ENCODE measurements around the gene REXO4. TPM values are rescaled to one million over a fixed set of nuclear protein-coding genes. Genes with fewer than 3 reads are reported as not detected.

The REXO4 gene
- total and polyA plus RNA-seq, 2 of the 13 experiments (the other 11 are each of a cell fraction or from before 2014, with no cell fraction given) = 18.5 to 30.4 TPM

DNA sequence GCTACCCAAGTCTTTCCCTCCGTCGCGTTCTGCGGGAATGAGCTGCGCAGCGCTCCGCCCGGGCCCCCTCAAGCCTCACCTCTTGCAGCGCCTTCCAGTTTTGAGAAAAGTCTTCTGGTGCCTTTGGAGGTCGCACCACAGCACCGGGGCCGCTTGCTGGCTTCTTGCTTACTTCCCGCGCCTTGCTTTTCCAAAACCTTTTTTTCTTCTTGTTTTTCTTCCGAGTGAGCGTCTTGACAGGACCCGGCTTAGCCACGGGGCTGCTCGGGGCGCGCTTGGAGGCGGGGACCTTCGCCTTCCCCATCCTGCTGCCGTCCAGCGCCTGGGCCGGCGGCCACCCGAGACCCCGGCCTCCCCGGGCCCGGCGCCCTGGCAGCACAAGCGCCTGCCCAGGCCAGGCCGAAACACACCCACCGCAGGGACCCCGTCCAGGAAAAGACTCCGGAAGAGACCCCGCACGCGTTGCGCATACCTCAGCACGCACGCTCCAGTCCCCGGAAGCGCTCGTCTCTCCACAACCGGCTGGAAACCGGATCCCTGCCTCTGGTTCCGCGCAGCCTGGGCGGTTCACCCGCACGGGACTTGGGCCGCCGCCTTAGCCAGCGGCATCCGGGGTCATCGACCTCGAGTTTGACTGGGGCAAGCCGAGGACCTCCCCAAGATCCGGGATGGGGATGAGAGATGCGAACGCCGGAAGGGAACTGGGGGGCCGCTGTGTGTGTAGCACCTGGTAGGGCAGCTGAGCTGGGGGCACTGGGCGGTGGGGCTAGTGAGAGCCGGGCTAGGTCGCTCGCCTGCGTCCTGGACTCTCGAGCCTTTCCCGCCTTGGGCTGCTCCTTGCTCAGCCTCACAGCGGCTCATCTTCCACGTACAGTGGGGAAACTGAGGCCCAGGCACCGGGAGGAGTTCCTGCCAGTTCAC, at the start of gene REXO4 (continued):
- TF ChIP-seq, protein P1, sequence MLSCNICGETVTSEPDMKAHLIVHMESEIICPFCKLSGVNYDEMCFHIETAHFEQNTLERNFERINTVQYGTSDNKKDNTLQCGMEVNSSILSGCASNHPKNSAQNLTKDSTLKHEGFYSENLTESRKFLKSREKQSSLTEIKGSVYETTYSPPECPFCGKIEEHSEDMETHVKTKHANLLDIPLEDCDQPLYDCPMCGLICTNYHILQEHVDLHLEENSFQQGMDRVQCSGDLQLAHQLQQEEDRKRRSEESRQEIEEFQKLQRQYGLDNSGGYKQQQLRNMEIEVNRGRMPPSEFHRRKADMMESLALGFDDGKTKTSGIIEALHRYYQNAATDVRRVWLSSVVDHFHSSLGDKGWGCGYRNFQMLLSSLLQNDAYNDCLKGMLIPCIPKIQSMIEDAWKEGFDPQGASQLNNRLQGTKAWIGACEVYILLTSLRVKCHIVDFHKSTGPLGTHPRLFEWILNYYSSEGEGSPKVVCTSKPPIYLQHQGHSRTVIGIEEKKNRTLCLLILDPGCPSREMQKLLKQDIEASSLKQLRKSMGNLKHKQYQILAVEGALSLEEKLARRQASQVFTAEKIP (CRISPR knock-in tag; IDR thresholded peaks at IDR 0.05; ENCODE audit: borderline replicate concordance) = no peak
- TF ChIP-seq FOXO1 (CRISPR knock-in tag; IDR thresholded peaks at IDR 0.05) (peak; percentile 69), BRD4 (CRISPR knock-in tag; IDR thresholded peaks at IDR 0.05) (peak; percentile 52; the same call in 1 of the 2 replicates), KLF11 (CRISPR knock-in tag; IDR thresholded peaks at IDR 0.05) (0 out of 2 replicates have a peak, but pooled peaks have one; percentile 18), ATF7-NPFF (CRISPR knock-in tag; IDR thresholded peaks at IDR 0.05; ENCODE audit: low read depth) (0 out of 2 replicates have a peak, but pooled peaks have one; percentile 52), NKX3-1 (CRISPR knock-in tag; IDR thresholded peaks at IDR 0.05) (no peak), POGZ (CRISPR knock-in tag; IDR thresholded peaks at IDR 0.05) (peak; percentile 75; the same call in 1 of the 2 replicates), HOXA5 (CRISPR knock-in tag; IDR thresholded peaks at IDR 0.05) (peak; percentile 71; the same call in 1 of the 2 replicates), ONECUT2 (CRISPR knock-in tag; IDR thresholded peaks at IDR 0.05) (no peak), ELF3 (CRISPR knock-in tag; IDR thresholded peaks at IDR 0.05) (peak; percentile 54; the same call in 1 of the 2 replicates), CBX1 (IDR thresholded peaks at IDR 0.05; ENCODE audit: low read depth) (peak; percentile 95), FLYWCH1 (CRISPR knock-in tag; IDR thresholded peaks at IDR 0.05) (0 out of 2 replicates have a peak, but pooled peaks have one; percentile 61), NCOA2 (CRISPR knock-in tag; IDR thresholded peaks at IDR 0.05) (peak; percentile 62), ZNF788 (CRISPR knock-in tag; IDR thresholded peaks at IDR 0.05; ENCODE audit: borderline replicate concordance) (peak; percentile 98), ZNF234 (CRISPR knock-in tag; conservative IDR thresholded peaks at IDR 0.05) (peak; percentile 96), EZH2 (conservative IDR thresholded peaks at IDR 0.05; ENCODE audit: low read depth, low read length) (no peak), ZNF160 (CRISPR knock-in tag; IDR thresholded peaks at IDR 0.05) (0 out of 2 replicates have a peak, but pooled peaks have one; percentile 80)
- TF ChIP-seq, protein P2, sequence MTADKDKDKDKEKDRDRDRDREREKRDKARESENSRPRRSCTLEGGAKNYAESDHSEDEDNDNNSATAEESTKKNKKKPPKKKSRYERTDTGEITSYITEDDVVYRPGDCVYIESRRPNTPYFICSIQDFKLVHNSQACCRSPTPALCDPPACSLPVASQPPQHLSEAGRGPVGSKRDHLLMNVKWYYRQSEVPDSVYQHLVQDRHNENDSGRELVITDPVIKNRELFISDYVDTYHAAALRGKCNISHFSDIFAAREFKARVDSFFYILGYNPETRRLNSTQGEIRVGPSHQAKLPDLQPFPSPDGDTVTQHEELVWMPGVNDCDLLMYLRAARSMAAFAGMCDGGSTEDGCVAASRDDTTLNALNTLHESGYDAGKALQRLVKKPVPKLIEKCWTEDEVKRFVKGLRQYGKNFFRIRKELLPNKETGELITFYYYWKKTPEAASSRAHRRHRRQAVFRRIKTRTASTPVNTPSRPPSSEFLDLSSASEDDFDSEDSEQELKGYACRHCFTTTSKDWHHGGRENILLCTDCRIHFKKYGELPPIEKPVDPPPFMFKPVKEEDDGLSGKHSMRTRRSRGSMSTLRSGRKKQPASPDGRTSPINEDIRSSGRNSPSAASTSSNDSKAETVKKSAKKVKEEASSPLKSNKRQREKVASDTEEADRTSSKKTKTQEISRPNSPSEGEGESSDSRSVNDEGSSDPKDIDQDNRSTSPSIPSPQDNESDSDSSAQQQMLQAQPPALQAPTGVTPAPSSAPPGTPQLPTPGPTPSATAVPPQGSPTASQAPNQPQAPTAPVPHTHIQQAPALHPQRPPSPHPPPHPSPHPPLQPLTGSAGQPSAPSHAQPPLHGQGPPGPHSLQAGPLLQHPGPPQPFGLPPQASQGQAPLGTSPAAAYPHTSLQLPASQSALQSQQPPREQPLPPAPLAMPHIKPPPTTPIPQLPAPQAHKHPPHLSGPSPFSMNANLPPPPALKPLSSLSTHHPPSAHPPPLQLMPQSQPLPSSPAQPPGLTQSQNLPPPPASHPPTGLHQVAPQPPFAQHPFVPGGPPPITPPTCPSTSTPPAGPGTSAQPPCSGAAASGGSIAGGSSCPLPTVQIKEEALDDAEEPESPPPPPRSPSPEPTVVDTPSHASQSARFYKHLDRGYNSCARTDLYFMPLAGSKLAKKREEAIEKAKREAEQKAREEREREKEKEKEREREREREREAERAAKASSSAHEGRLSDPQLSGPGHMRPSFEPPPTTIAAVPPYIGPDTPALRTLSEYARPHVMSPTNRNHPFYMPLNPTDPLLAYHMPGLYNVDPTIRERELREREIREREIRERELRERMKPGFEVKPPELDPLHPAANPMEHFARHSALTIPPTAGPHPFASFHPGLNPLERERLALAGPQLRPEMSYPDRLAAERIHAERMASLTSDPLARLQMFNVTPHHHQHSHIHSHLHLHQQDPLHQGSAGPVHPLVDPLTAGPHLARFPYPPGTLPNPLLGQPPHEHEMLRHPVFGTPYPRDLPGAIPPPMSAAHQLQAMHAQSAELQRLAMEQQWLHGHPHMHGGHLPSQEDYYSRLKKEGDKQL (CRISPR knock-in tag; IDR thresholded peaks at IDR 0.05; ENCODE audit: low read depth) = no peak
- TF ChIP-seq, protein P3, sequence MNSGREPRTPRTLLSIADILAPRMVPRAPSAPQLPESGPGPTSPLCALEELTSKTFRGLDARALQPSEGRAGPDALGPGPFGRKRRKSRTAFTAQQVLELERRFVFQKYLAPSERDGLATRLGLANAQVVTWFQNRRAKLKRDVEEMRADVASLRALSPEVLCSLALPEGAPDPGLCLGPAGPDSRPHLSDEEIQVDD (CRISPR knock-in tag; IDR thresholded peaks at IDR 0.05; ENCODE audit: borderline replicate concordance) = 0 out of 2 replicates have a peak, but pooled peaks have one; percentile 15
- TF ChIP-seq, protein P4, sequence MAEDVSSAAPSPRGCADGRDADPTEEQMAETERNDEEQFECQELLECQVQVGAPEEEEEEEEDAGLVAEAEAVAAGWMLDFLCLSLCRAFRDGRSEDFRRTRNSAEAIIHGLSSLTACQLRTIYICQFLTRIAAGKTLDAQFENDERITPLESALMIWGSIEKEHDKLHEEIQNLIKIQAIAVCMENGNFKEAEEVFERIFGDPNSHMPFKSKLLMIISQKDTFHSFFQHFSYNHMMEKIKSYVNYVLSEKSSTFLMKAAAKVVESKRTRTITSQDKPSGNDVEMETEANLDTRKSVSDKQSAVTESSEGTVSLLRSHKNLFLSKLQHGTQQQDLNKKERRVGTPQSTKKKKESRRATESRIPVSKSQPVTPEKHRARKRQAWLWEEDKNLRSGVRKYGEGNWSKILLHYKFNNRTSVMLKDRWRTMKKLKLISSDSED (CRISPR knock-in tag; IDR thresholded peaks at IDR 0.05) = no peak
